Measurements from ENCODE around the gene SDC4. TPM values are rescaled to one million over a fixed set of nuclear protein-coding genes. Genes with fewer than 3 reads are reported as not detected.
"Not testable (repeated sequence)": the region's sequence is repeated elsewhere in the genome, so short reads cannot be mapped to it uniquely, and the experiment has no call there.

SDC4 gene
- polyA plus RNA-seq, 1 of the 3 experiments (the other 2 are of a cell fraction): 131 TPM

- 82% methylated on average over 3 of the region's 3 CpGs for WGBS (ENCODE audit: low lambda C conversion rate)
- no peaks in the 10 kb centered on the region for H3K9me2 ChIP-seq
- no peaks in the 10 kb centered on the region for H3K36me3 ChIP-seq (replicated peaks in 1 of 2; ENCODE audit: control insufficient read depth in 1 of 2, insufficient read depth in 2 of 2, low read length in 1 of 2)
- H2AFZ ChIP-seq (ENCODE audit: low read depth): no peak overlapping the region
- H4K20me1 ChIP-seq (ENCODE audit: insufficient read depth): no peaks in the 10 kb centered on the region
- no peaks in the 10 kb centered on the region for H3K27me3 ChIP-seq (ENCODE audit: insufficient read depth)
- H3K4me2 ChIP-seq: no peak overlapping the region
- peaks cover 19% of the 10 kb centered on the region for H3F3A ChIP-seq (replicated peaks; ENCODE audit: insufficient read depth)
- H3K79me2 ChIP-seq (ENCODE audit: insufficient read depth): peaks cover 4% of the 10 kb centered on the region
- no peak for TF ChIP-seq RFX5 (IDR thresholded peaks at IDR 0.05; ENCODE audit: low read length)
- no peak for TF ChIP-seq NFIC (IDR thresholded peaks at IDR 0.05; ENCODE audit: borderline replicate concordance)
- TF ChIP-seq SIN3A (IDR thresholded peaks at IDR 0.05; ENCODE audit: borderline replicate concordance, low read depth, low read length): no peak
- no peak for TF ChIP-seq RXRA (IDR thresholded peaks at IDR 0.05; ENCODE audit: borderline replicate concordance, low read depth)
- no peak for TF ChIP-seq ELF1 (IDR thresholded peaks at IDR 0.05)
- TF ChIP-seq GATA2 (CRISPR knock-in tag; IDR thresholded peaks at IDR 0.05): no peak
- no peak for TF ChIP-seq YY1 (IDR thresholded peaks at IDR 0.05; ENCODE audit: low read depth)
- TF ChIP-seq RCOR1 (IDR thresholded peaks at IDR 0.05; ENCODE audit: low read length): no peak
- no peak for TF ChIP-seq MAX (IDR thresholded peaks at IDR 0.05; ENCODE audit: low read depth)
- no peak for TF ChIP-seq SMC3 (IDR thresholded peaks at IDR 0.05; ENCODE audit: low read depth, low read length)
- TF ChIP-seq CHD2 (IDR thresholded peaks at IDR 0.05; ENCODE audit: low read length, partially characterized antibody): no peak
- no peak for TF ChIP-seq MXI1 (IDR thresholded peaks at IDR 0.05; ENCODE audit: low read depth, low read length)
- no peak for TF ChIP-seq MEF2A (IDR thresholded peaks at IDR 0.05; ENCODE audit: borderline replicate concordance, low read depth)
- POLR2A ChIA-PET: no interaction called here
- H3K9ac ChIP-seq: no peak overlapping the region
- CTCF ChIA-PET: interaction anchor here (0.7 to 4.7 kb wide), 7 partner anchors 10 to 418 kb away, joined by 3 to 18 read pairs (median 4); partner anchors contain the start of gene SYS1
- no peak overlapping the region for H3K27ac ChIP-seq (ENCODE audit: low read depth in 2 of 2, low read length in 1 of 2)
- H3K4me1 ChIP-seq (ENCODE audit: control insufficient read depth in 1 of 2, insufficient read depth in 2 of 2, low read depth in 1 of 2, low read length in 1 of 2): peaks cover 3 to 6% of the 10 kb centered on the region in 2 experiments; a peak in 2 of 4 replicates
- H3K9me3 ChIP-seq: no peaks in the 10 kb centered on the region
- H3K4me3 ChIP-seq (ENCODE audit: low read depth in 2 of 2, low read length in 1 of 2): no peak overlapping the region
- DNase-seq: no peak
These were observed 4.5 kb upstream of the SDC4 start for GRCh38 chr20:45352729-45353128.

GRCh38 chr20:45350795-45351194 is 2.6 kb upstream of the SDC4 start:
- CTCF ChIA-PET: interaction anchor here (0.8 to 4.7 kb wide), 2 partner anchors 12 to 86 kb away, joined by 3 to 18 read pairs; partner anchors contain the start of gene SYS1
- DNase-seq; H3K4me3 ChIP-seq (ENCODE audit: low read depth in 2 of 2, low read length in 1 of 2); H3K27ac ChIP-seq (ENCODE audit: low read depth in 2 of 2, low read length in 1 of 2); H3K9me2 ChIP-seq; H2AFZ ChIP-seq (ENCODE audit: low read depth); POLR2A ChIA-PET; H3K9me3 ChIP-seq; H3K9ac ChIP-seq; H3K36me3 ChIP-seq (replicated peaks in 1 of 2; ENCODE audit: control insufficient read depth in 1 of 2, insufficient read depth in 2 of 2, low read length in 1 of 2); H3K4me2 ChIP-seq; H3K27me3 ChIP-seq (ENCODE audit: insufficient read depth); H4K20me1 ChIP-seq (ENCODE audit: insufficient read depth): not testable (repeated sequence)
- Histone ChIP-seq H3F3A (replicated peaks; ENCODE audit: insufficient read depth) (peaks cover 19% of the 10 kb centered on the region), H3K4me1 (ENCODE audit: control insufficient read depth in 1 of 2, insufficient read depth in 2 of 2, low read depth in 1 of 2, low read length in 1 of 2) (peaks cover 19% of the 10 kb centered on the region in 2 experiments), H3K79me2 (ENCODE audit: insufficient read depth) (peaks cover 24% of the 10 kb centered on the region)
- WGBS (ENCODE audit: low lambda C conversion rate): 97% methylated on average over 10 of the region's 10 CpGs

DNA sequence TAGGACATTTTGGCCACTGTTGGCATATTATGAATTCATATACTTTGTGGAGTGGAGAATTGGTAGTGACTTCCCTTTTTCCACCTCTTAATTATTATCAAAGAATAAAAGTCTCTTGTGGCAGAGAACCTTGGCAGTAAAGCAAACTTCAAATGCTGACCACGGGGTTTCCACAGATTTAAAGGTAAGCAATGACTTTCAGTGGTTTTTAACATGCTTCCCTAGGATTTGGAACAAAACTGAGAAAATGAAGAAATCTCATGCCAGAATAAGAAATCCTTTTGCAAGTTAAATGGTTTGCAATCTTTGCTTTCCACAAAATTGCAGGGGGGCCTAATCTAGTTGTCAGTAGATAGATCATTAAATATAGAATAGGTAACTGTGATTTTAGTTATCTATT is 2.0 kb upstream of the SDC4 start:
- peaks cover 5% of the 10 kb centered on the region; the same call in 1 of the 2 replicates for H4K20me1 ChIP-seq (ENCODE audit: insufficient read depth)
- ChIA-PET CTCF (interaction anchor here (0.6 to 4.7 kb wide), 2 partner anchors 12 to 87 kb away, joined by 3 to 18 read pairs; partner anchors contain the start of gene SYS1), POLR2A (no interaction called here)
- H3K27ac ChIP-seq (ENCODE audit: low read depth in 2 of 2, low read length in 1 of 2): no peak overlapping the region
- no peak overlapping the region for H3K4me2 ChIP-seq
- H3K27me3 ChIP-seq (ENCODE audit: insufficient read depth): no peaks in the 10 kb centered on the region
- H3K79me2 ChIP-seq (ENCODE audit: insufficient read depth): peaks cover 29% of the 10 kb centered on the region
- H3F3A ChIP-seq (replicated peaks; ENCODE audit: insufficient read depth): peaks cover 13% of the 10 kb centered on the region
- no peak overlapping the region for H3K4me3 ChIP-seq (ENCODE audit: low read depth in 2 of 2, low read length in 1 of 2)
- DNase-seq: no peak
- peaks cover 24 to 25% of the 10 kb centered on the region in 2 experiments for H3K4me1 ChIP-seq (ENCODE audit: control insufficient read depth in 1 of 2, insufficient read depth in 2 of 2, low read depth in 1 of 2, low read length in 1 of 2)
- no peaks in the 10 kb centered on the region for H3K9me3 ChIP-seq
- 67% methylated on average over 1 of the region's 1 CpG for WGBS (ENCODE audit: low lambda C conversion rate)
- H2AFZ ChIP-seq (ENCODE audit: low read depth): no peak overlapping the region
- no peak overlapping the region for H3K9ac ChIP-seq
- no peaks in the 10 kb centered on the region for H3K9me2 ChIP-seq
- H3K36me3 ChIP-seq (replicated peaks in 1 of 2; ENCODE audit: control insufficient read depth in 1 of 2, insufficient read depth in 2 of 2, low read length in 1 of 2): no peaks in the 10 kb centered on the region
- TF ChIP-seq YY1 (IDR thresholded peaks at IDR 0.05; ENCODE audit: low read depth) (no peak), PBX3 (IDR thresholded peaks at IDR 0.05) (no peak), MEF2A (IDR thresholded peaks at IDR 0.05; ENCODE audit: borderline replicate concordance, low read depth) (no peak), RCOR1 (IDR thresholded peaks at IDR 0.05; ENCODE audit: low read length) (no peak), CHD2 (IDR thresholded peaks at IDR 0.05; ENCODE audit: low read length, partially characterized antibody) (no peak), GABPA (IDR thresholded peaks at IDR 0.05; ENCODE audit: low read depth) (no peak), RXRA (IDR thresholded peaks at IDR 0.05; ENCODE audit: borderline replicate concordance, low read depth) (no peak), RFX5 (IDR thresholded peaks at IDR 0.05; ENCODE audit: low read length) (no peak), MAX (IDR thresholded peaks at IDR 0.05; ENCODE audit: low read depth) (no peak), JUND (IDR thresholded peaks at IDR 0.05) (no peak), MXI1 (IDR thresholded peaks at IDR 0.05; ENCODE audit: low read depth, low read length) (no peak)
- TF ChIP-seq, protein P1, sequence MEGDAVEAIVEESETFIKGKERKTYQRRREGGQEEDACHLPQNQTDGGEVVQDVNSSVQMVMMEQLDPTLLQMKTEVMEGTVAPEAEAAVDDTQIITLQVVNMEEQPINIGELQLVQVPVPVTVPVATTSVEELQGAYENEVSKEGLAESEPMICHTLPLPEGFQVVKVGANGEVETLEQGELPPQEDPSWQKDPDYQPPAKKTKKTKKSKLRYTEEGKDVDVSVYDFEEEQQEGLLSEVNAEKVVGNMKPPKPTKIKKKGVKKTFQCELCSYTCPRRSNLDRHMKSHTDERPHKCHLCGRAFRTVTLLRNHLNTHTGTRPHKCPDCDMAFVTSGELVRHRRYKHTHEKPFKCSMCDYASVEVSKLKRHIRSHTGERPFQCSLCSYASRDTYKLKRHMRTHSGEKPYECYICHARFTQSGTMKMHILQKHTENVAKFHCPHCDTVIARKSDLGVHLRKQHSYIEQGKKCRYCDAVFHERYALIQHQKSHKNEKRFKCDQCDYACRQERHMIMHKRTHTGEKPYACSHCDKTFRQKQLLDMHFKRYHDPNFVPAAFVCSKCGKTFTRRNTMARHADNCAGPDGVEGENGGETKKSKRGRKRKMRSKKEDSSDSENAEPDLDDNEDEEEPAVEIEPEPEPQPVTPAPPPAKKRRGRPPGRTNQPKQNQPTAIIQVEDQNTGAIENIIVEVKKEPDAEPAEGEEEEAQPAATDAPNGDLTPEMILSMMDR (IDR thresholded peaks at IDR 0.05): no peak
- TF ChIP-seq, protein P2, sequence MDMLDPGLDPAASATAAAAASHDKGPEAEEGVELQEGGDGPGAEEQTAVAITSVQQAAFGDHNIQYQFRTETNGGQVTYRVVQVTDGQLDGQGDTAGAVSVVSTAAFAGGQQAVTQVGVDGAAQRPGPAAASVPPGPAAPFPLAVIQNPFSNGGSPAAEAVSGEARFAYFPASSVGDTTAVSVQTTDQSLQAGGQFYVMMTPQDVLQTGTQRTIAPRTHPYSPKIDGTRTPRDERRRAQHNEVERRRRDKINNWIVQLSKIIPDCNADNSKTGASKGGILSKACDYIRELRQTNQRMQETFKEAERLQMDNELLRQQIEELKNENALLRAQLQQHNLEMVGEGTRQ (IDR thresholded peaks at IDR 0.05; ENCODE audit: borderline replicate concordance, low read depth, low read length): no peak
